OCI-LY7 (cell line): ENCODE measurements around the gene PLCL1. TPM values are rescaled to one million over a fixed set of nuclear protein-coding genes. Genes with fewer than 3 reads are reported as not detected.

Experiments used
- BruUV-seq: library from RNA; stranded (reverse); fragments of 400-500 nt; replicated peaks from 2 replicates; lab custom pipeline; 2021; lab: Mats Ljungman, UMichigan
- CTCF ChIA-PET: fragments of 300-600 bp; sonication (Branson Sonifier 250); formaldehyde crosslinking; loops from one replicate; lab custom pipeline; 2022; ENCODE audit warnings: antibody characterized with exemption; ENCODE audit not compliant: unreplicated experiment; lab: Charles Lee
- POLR2A ChIA-PET: fragments of 300-600 bp; sonication (Branson Sonifier 250); formaldehyde crosslinking; loops from one replicate; lab custom pipeline; 2022; ENCODE audit warnings: antibody characterized with exemption; lab: Charles Lee
- DNase-seq: peaks from one replicate; pipeline ENCODE4 v3.0.0-alpha.2; 2015; ENCODE audit warnings: low spot score
- H2AFZ ChIP-seq: fragments of 200-600 bp; sonication (generic), shearing (Covaris generic); 2 replicates; pipeline ENCODE4 v1.6.1; 2014; ENCODE audit warnings: mild to moderate bottlenecking, antibody characterized with exemption, low read length, moderate library complexity
- H3K27ac ChIP-seq: fragments of 200-600 bp; sonication (generic); 2 replicates; pipeline ENCODE4 v1.5.1; 2014; ENCODE audit warnings: mixed run types, low read depth, mild to moderate bottlenecking, moderate library complexity, low read length, inconsistent platforms; ENCODE audit not compliant: poor library complexity, severe bottlenecking
- H3K36me3 ChIP-seq: fragments of 200-600 bp; sonication (generic); 2 replicates; pipeline ENCODE4 v1.6.1; 2014; ENCODE audit warnings: mild to moderate bottlenecking, antibody characterized with exemption, low read length, moderate library complexity, mixed read lengths; ENCODE audit not compliant: insufficient read depth
- H3K4me1 ChIP-seq: fragments of 200-600 bp; sonication (generic); 2 replicates; pipeline ENCODE4 v1.5.1; 2014; ENCODE audit warnings: mild to moderate bottlenecking, low read length; ENCODE audit not compliant: insufficient read depth, poor library complexity, severe bottlenecking
- H3K4me2 ChIP-seq: fragments of 200-600 bp; sonication (generic); 2 replicates; pipeline ENCODE4 v1.6.1; 2014; ENCODE audit warnings: mild to moderate bottlenecking, low read length
- H3K4me3 ChIP-seq: fragments of 200-600 bp; sonication (generic); 2 replicates; pipeline ENCODE4 v1.5.1; 2014; ENCODE audit warnings: mild to moderate bottlenecking, low read depth, low read length; ENCODE audit not compliant: poor library complexity, severe bottlenecking
- H3K79me2 ChIP-seq: fragments of 200-600 bp; sonication (generic); 2 replicates; pipeline ENCODE4 v1.6.1; 2016; ENCODE audit warnings: low read depth, mild to moderate bottlenecking, low read length, moderate library complexity, mixed read lengths; ENCODE audit not compliant: insufficient read depth
- H3K9me2 ChIP-seq: fragments of 200-600 bp; sonication (generic); 2 replicates; pipeline ENCODE4 v1.6.1; 2016; ENCODE audit warnings: mild to moderate bottlenecking, low read length, mixed read lengths; ENCODE audit not compliant: insufficient read depth
- H3K9me3 ChIP-seq: fragments of 200-600 bp; sonication (generic); 2 replicates; pipeline ENCODE4 v1.6.1; 2014; ENCODE audit warnings: mild to moderate bottlenecking, mixed run types, low read length, mixed read lengths
- H4K20me1 ChIP-seq: fragments of 200-600 bp; sonication (generic); 2 replicates; pipeline ENCODE4 v1.6.1; 2014; ENCODE audit warnings: mild to moderate bottlenecking, antibody characterized with exemption, low read length, moderate library complexity, mixed read lengths; ENCODE audit not compliant: insufficient read depth
- EZH2phosphoT487 ChIP-seq: fragments of 200-600 bp; sonication (generic); IDR thresholded peaks from 2 replicates; pipeline ENCODE4 v1.6.1; 2018; ENCODE audit warnings: low read depth, borderline replicate concordance, mild to moderate bottlenecking, mixed run types, antibody characterized with exemption, low read length, moderate library complexity, mixed read lengths
- intact Hi-C: fragments of 100-400 bp; cut with micrococcal nuclease; formaldehyde crosslinking; loops from one replicate; pipeline ENCODE4 v1.10.0; 2022; ENCODE audit not compliant: unreplicated experiment
- total RNA-seq, 2 experiments: library from RNA; depleted of rRNA in 1 of 2; stranded (reverse); fragments of >200 nt in 1 of 2; shearing (Covaris generic) in 1 of 2; gene quantifications; 2 replicates each; pipeline ENCODE4 v1.2.3, GENCODE V29; 2014 to 2022
- TF ChIP-seq, protein P1 (sequence below): fragments of 200-600 bp; sonication (generic); conservative IDR thresholded peaks from 2 replicates; pipeline ENCODE4 v1.5.1; 2014; ENCODE audit warnings: mild to moderate bottlenecking, antibody characterized with exemption, low read length, moderate library complexity, mixed read lengths

PLCL1 gene
- total RNA-seq, 2 experiments from 2014 or later, result 0.03 TPM; not detected in 1

DNA sequence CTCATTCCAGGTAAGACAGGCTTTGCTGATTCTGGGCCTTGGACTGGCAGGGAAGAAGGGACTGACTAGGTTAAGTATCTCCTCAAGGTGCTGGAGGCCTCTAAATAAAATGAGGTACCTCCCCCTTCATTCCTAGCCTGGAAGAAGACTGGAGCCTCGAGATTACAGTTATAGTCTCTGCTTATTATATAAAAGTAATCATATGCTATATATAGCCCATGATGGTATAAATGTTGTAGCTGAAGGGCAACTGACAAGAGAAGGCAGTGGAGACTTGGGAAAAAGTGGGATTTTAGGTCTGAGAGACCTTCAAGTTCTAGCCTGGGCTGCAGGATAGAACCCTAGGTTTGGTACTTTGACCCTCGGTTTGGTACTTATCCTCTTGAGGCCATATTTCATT is 248.3 kb downstream of the PLCL1 start:
- CTCF ChIA-PET, result no interaction called here
- H2AFZ ChIP-seq, result no peak overlapping the region
- no peaks in the 10 kb centered on the region for H3K4me1 ChIP-seq
- no peaks in the 10 kb centered on the region for H4K20me1 ChIP-seq
- H3K9me3 ChIP-seq, result no peaks in the 10 kb centered on the region
- no peaks in the 10 kb centered on the region for H3K9me2 ChIP-seq
- H3K79me2 ChIP-seq, result no peaks in the 10 kb centered on the region
- TF ChIP-seq, protein P1, sequence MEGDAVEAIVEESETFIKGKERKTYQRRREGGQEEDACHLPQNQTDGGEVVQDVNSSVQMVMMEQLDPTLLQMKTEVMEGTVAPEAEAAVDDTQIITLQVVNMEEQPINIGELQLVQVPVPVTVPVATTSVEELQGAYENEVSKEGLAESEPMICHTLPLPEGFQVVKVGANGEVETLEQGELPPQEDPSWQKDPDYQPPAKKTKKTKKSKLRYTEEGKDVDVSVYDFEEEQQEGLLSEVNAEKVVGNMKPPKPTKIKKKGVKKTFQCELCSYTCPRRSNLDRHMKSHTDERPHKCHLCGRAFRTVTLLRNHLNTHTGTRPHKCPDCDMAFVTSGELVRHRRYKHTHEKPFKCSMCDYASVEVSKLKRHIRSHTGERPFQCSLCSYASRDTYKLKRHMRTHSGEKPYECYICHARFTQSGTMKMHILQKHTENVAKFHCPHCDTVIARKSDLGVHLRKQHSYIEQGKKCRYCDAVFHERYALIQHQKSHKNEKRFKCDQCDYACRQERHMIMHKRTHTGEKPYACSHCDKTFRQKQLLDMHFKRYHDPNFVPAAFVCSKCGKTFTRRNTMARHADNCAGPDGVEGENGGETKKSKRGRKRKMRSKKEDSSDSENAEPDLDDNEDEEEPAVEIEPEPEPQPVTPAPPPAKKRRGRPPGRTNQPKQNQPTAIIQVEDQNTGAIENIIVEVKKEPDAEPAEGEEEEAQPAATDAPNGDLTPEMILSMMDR, result no peak
- no peak for TF ChIP-seq EZH2phosphoT487
- H3K36me3 ChIP-seq, result no peaks in the 10 kb centered on the region
- no peak overlapping the region for H3K4me2 ChIP-seq
- POLR2A ChIA-PET, result interaction anchor here (1.1 kb wide), 1 partner anchor 11 kb away, joined by 5 read pairs; no protein-coding TSS in a partner anchor
- H3K4me3 ChIP-seq, result no peak overlapping the region
- H3K27ac ChIP-seq, result no peak overlapping the region
- no peak for DNase-seq
- BruUV-seq, result no TSS peak
- intact Hi-C loops, result loop anchor here (5.0 kb wide), 1 partner anchor 250 kb away; the partner anchor contains the start of gene PLCL1

DNA sequence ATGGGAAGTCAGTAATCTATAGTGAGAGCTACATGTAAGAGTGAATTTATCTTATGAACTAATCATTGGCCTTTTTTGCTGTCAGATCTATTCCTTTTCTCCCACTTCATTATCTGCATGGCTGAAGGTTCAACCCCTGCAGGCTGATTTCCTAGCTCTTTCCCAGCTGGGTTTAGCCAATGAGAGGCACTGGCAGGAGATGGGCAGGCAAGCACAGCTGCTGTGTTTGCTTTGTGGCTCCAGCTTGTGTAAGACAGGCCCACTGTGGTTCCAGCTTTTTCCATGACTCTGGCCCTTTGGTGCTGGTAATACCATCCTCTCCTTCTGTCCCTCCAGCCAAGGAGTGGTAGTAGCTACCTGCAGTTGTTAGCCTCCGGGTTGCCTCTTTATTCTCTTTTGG is 248.8 kb downstream of the PLCL1 start:
- no TSS peak for BruUV-seq
- CTCF ChIA-PET, result no interaction called here

DNA sequence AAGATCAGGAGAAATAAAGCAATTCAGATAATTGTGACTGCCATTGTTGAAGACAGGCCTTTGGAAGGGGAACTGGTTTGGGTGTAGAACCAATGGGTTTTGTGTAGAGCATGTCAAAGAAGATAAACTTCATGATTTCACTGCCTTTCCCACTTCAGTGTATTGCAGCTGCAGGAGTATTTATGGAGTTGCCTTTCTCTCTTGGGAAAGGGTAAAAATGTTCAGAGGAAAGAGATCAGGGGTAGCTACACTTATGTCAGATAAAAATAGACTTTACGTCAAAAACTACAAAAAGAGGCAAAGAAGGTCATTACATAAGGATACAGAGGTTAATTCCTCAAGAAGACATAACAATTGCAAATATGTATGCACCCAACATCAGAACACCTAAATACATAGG is 249.4 kb downstream of the PLCL1 start:
- Histone ChIP-seq H3K9me2 (no peaks in the 10 kb centered on the region), H3K27ac (no peak overlapping the region), H3K4me1 (no peaks in the 10 kb centered on the region), H3K9me3 (no peaks in the 10 kb centered on the region), H4K20me1 (no peaks in the 10 kb centered on the region), H3K79me2 (no peaks in the 10 kb centered on the region), H3K4me3 (no peak overlapping the region), H3K36me3 (no peaks in the 10 kb centered on the region), H2AFZ (no peak overlapping the region), H3K4me2 (no peak overlapping the region)
- ChIA-PET POLR2A (interaction anchor here (1.1 kb wide), 1 partner anchor 9 kb away, joined by 3 read pairs; no protein-coding TSS in a partner anchor), CTCF (no interaction called here)
- no peak for TF ChIP-seq EZH2phosphoT487
- TF ChIP-seq, protein P1, result no peak
- intact Hi-C loops, result loop anchor here (5.0 kb wide), 1 partner anchor 251 kb away; the partner anchor contains the start of gene PLCL1
- BruUV-seq, result no TSS peak
- no peak for DNase-seq

More for the DNA sequence above, 248.8 kb downstream of the PLCL1 start:
- Histone ChIP-seq H3K9me3 (no peaks in the 10 kb centered on the region), H3K4me2 (no peak overlapping the region), H3K27ac (no peak overlapping the region), H3K4me1 (no peaks in the 10 kb centered on the region), H3K4me3 (no peak overlapping the region), H4K20me1 (no peaks in the 10 kb centered on the region), H3K36me3 (no peaks in the 10 kb centered on the region), H2AFZ (no peak overlapping the region), H3K9me2 (no peaks in the 10 kb centered on the region), H3K79me2 (no peaks in the 10 kb centered on the region)
- TF ChIP-seq, protein P1, result no peak
- no peak for TF ChIP-seq EZH2phosphoT487
- intact Hi-C loops, result loop anchor here (5.0 kb wide), 1 partner anchor 251 kb away; the partner anchor contains the start of gene PLCL1
- POLR2A ChIA-PET, result interaction anchor here (1.1 kb wide), 1 partner anchor 8 kb away, joined by 3 read pairs; no protein-coding TSS in a partner anchor
- DNase-seq, result no peak
